Astrocyte of the spinal cord (primary cell): Measurements from ENCODE around the gene SELENOW.
"Not testable (repeated sequence)": the region's sequence is repeated elsewhere in the genome, so short reads cannot be mapped to it uniquely, and the experiment has no call there.

Experiments
- DNase-seq: peaks from one replicate; pipeline ENCODE4 v3.0.0; 2011; ENCODE audit warnings: low read depth, low spot score
- H3K4me3 ChIP-seq: 2 replicates; pipeline ENCODE4 v1.5.1; 2011; ENCODE audit warnings: low read depth, mild to moderate bottlenecking, low read length, moderate library complexity
- CTCF ChIP-seq: IDR thresholded peaks from 2 replicates; pipeline ENCODE4 v1.5.1; 2012; ENCODE audit warnings: low read depth, mild to moderate bottlenecking, low read length, inconsistent platforms
- in situ Hi-C: cut with HindIII; loops from 2 replicates; pipeline ENCODE4 v1.10.0; 2017; ENCODE audit warnings: low sequenced_read_pairs

SELENOW gene

GRCh38 chr19:47740866-47741519 is 37.5 kb upstream of the SELENOW start:
- DNase-seq = no peak
- in situ Hi-C loops = no loop called here
- no peak overlapping the region for H3K4me3 ChIP-seq
- TF ChIP-seq CTCF = no peak

- in situ Hi-C loops = no loop called here
- DNase-seq = no peak
- no peak for TF ChIP-seq CTCF
- no peak overlapping the region for H3K4me3 ChIP-seq
Measured at GRCh38 chr19:47741544-47742140, 36.9 kb upstream of the SELENOW start.

GRCh38 chr19:47742634-47743033 is 35.9 kb upstream of the SELENOW start:
- H3K4me3 ChIP-seq = no peak overlapping the region
- in situ Hi-C loops = no loop called here
- peak; percentile 27 for DNase-seq
- no peak for TF ChIP-seq CTCF

- in situ Hi-C loops = no loop called here
- no peak for TF ChIP-seq CTCF
- H3K4me3 ChIP-seq = peak within 1 kb of the TSS; percentile 83
- DNase-seq = peak; percentile 97
Measured at GRCh38 chr19:47745010-47745901, 33.2 kb upstream of the SELENOW start, which contains the start of gene NOP53. Gene NOP53, plus strand, starts transcription at chr19:47745546. Its CDS starts 14 bp downstream, at chr19:47745560.

GRCh38 chr19:47746129-47746528 is 32.4 kb upstream of the SELENOW start:
- DNase-seq, in situ Hi-C loops: not testable (repeated sequence)
- peak overlapping the region; percentile 83 for H3K4me3 ChIP-seq

- in situ Hi-C loops = no loop called here
- no peak for TF ChIP-seq CTCF
- DNase-seq = no peak
- H3K4me3 ChIP-seq = no peak overlapping the region
Measured at GRCh38 chr19:47749326-47749725, 29.2 kb upstream of the SELENOW start.
